DMS 273 (cell line): ENCODE data around the gene FAM162A.

Experiments used
- DNase-seq: peaks from one replicate; lab custom pipeline; 2025; ENCODE audit not compliant: unreplicated experiment; lab: John Stamatoyannopoulos, UW

Gene FAM162A

DNA sequence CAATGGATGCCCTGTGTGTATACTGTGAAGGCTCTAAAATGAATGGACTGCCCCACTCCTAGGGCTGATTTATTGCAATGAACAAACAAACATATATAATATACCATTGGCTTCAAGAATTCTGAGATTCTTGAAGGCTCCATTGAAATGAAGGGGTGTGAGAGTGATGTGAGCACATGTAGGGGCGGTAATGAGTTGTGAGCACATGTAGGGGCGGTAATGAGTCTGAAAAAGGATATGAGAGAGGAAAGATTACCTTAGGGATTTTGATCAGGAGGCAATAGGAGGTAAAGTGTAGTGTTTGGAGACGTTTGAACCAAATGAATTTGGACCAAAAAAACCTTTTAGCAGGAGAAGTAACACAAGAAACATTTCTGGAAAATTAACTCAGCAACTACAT is 3.7 kb downstream of the FAM162A start:
- DNase-seq: no peak

DNA sequence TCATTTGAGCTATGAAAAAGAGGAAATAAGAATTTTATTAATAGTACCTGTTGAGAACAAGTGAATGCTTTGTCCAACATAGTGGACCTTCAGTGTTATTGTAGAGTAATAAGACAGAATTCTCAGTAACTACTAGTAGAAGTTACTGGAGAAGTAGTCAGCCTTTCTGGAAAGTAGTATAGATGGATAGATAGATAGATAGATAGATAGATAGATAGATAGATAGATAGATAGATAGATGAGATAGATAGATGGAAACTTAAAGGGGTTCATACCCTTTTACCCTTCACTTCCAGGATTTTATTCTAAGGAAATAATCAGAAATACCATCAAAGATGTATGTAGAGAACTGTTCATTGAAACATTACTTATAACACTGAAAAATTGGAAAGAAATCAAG is 5.2 kb downstream of the FAM162A start:
- no peak for DNase-seq

DNA sequence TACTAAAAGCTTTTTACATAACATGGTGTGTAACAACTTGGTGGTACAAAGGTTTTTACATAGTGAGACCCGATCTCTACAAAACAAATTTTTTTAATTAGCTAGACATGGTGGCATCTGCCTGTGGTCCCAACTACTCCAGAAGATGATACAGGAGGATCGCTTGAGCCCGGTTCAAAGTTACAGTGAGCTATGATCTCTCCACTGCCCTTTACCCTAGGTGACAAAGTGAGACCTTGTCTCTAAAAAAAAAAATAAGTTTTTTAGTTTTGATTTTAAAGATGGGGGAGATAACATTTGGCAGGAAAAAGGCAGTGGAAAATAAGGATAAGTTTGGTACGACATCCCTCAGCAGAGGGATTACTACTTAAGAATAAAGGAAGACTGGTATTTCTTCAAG is 5.9 kb downstream of the FAM162A start:
- no peak for DNase-seq

- no peak for DNase-seq
These were observed 6.7 kb downstream of the FAM162A start for GRCh38 chr3:122390665-122391064.

DNA sequence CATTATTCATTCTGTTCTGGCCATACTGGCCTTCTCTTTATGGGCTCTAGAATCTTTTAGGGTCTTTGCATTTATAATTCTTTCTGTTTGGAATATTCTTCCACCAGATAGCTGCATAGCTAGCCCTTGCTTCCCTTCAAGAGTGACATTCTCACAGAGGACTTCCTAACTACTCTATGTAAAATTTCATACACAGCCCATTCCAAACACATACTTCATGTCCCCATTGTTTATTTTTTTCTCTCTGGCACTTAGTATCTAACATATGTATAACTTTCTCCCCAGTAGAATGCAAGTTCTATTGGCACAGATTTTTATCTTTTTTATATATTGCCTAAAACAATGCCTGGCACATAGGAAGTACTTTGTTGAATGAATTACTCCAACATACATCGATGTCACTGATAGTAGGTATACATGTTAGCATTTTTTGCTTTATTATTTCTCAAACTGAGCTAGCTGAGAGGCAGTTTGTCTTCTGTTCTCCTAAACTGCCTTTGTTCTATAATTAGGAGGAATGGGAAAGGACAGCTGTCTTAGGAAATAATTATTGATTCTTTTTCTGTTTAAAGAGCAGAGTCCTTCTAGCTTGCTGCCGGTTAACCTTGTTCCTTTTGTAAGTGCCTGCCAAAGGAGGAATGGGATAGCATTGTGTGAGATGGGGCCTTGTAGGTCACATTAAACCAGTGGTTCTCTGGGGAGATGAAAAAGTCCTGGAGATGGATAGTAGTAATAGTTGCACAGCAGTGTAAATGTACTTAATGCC is 7.9 kb downstream of the FAM162A start:
- no peak for DNase-seq

DNA sequence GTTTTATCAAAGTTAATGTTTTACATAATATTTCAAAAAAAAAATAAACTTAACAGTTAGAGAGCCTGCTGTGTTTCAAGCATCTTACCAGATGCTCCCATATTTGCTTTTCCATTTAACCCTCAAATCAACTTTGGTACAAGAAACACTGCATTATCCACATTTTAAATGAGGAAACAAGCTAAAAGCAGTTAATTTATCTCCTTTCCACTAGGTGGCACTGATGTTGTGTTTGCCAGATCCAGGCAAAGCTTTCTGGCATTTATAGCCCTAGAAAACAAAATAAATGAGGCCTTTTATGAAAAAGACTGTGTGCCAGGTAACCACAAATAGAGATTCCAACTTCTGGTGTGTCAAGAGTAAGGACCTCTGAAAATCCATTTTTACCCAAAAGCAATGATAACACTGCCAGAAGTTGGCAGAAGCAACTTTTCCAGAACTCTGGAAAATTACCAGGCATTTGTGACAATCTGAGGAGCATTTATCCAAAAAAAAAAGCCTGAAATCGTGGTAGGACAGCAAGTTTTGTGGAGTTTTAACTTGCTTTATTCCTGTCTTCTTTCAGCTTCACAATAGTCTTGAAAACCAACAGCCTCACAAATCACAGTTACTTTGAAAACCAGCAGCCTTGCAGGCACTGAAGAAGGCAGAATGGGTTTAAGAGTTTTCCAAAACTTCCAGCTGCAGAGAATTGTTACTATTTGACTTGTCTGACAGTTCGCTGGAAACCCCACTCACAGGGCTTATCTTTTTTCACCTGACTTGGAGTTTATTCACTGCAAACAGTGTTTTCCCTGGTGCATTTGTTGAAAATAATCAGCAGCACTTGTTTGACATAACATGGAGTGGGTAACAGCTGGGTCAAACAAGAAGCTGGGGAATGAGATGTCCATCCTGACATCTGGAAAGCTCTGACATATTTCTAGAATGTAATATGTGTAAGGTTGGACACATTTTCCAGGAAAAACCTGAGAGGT is 9.2 kb downstream of the FAM162A start:
- DNase-seq: peak; percentile 66

GRCh38 chr3:122394173-122394572 is 10.2 kb downstream of the FAM162A start:
- no peak for DNase-seq

GRCh38 chr3:122395582-122395981 is 11.6 kb downstream of the FAM162A start:
- DNase-seq: no peak

GRCh38 chr3:122396511-122396910 is 12.5 kb downstream of the FAM162A start:
- no peak for DNase-seq

GRCh38 chr3:122397201-122397600 is 13.2 kb downstream of the FAM162A start:
- DNase-seq: no peak

- no peak for DNase-seq
These were observed 14.9 kb downstream of the FAM162A start for GRCh38 chr3:122398920-122399319.

GRCh38 chr3:122403489-122403888 is 19.5 kb downstream of the FAM162A start:
- DNase-seq: no peak

- no peak for DNase-seq
These were observed 21.0 kb downstream of the FAM162A start for GRCh38 chr3:122405015-122405414.

DNA sequence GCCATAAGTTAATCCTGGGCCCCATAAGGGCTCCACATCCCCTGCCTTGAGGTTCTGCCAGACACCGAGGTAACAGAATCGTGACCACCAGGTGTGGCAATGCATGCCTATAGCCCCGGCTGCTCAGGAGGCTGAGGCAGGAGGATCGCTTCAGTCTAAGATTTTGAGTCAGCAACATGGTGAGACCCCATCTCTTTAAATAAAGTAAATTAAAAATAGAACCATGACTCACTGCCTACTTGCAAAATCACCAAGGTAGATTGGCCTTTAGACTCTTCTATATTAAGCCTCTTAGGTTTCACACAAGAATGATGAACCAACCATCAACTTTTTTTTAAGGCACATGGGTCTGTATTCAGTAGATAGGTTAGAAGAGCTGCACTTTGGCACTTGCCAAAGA is 22.2 kb downstream of the FAM162A start:
- DNase-seq: no peak

GRCh38 chr3:122407946-122408345 is 24.0 kb downstream of the FAM162A start:
- no peak for DNase-seq

DNA sequence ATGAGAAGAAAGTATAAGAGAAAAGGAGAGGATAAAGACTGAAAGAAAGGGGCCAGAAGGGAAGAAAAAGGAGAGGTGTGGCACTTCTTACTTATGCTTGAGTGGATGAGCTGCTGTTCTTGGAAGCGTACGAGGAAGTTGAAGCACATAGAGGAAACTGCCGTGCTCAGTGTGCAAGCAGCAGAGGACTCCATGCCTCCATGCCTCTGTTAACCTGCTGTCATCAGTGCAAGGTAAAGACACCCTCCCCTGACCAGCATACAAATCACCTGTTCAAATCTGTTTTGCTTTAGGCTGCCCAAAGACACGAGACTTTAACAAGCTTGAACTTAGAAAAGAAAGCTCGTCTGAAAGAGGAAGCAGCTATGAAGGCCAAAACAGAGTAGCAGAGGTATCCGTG is 25.5 kb downstream of the FAM162A start:
- no peak for DNase-seq

DNA sequence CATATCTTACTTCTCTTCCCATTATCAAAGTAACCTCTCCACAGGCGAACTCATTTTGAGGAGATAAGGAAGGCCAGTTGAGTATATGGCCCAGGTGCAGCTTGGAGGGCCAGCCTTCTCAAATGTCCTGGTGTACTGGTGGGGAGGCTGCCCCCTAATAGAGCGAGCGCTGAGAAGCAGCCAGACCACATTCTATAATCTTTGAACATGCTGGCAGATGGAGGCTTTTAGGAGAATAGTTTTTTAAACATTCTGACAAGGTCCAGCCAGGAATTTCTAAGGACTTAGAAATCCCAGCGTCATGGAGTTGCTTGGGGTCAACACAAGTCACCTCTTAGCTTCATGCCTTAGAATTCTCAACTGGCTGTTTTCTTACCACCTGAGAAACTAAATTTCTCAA is 26.1 kb downstream of the FAM162A start:
- no peak for DNase-seq

DNA sequence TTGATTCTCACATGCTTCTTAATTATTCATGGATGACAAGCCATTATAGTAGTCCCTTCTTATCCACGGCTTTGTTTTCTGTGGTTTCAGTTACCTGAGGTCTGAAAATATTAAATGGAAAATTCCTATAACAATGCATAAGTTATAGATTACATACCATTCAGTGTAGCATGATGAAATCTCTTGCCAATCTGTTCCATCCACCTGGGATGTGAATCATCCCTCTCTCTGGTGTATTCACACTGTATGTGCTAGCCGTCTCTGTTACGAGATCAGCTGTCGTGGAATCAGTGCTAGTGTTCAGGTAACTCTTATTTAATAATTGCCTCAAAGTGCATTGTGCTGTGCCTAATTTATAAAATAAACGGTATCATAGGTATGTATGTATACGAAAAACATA is 26.7 kb downstream of the FAM162A start:
- no peak for DNase-seq

DNA sequence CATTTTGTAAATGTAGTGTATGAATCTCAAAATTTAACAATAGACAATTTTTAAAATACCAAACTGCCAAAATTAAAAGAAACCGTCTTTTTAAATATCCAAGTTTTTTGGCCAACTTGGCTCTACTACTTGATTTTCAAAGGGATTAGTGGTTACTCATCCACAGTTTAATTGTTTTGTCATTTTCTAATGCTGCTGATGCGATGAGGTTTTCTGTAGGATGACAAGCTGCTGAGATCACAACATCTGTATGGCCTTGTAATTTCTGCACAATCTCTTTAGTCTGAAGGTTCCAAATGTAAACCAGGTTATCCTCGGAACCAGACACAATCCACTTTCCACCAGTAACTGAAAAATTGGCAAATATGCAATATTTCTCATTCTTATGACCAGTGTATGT is 30.4 kb downstream of the FAM162A start:
- DNase-seq: no peak

DNA sequence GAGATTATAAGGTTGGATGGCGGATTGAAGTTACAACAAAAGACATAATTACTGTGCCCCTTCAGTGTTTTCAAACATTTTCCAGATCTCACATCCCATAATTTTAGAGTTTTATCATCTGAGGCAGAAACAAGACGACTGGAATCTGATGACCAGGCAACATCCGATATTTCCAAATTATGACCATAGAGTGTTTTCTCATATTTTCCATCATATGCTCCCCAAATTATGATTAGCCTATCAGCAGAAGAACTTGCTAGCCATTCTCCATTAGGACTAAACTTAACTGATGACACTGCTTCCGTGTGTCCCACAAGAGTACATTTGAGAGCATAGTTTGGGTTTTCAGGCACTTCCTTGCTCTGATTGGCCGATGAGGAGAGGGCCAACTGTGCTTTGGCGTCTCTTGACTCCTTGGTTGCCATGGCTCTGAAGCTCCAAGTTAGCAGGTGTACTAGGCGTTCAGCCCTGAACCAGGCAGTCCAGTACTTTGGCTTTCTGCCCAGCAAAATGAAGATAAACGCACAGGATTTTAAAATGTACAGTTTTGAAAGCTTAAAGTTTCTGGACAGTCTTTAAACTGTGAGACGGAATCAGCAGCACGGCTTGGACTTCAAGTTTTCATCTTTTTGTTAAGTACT is 31.2 kb downstream of the FAM162A start:
- no peak for DNase-seq

DNA sequence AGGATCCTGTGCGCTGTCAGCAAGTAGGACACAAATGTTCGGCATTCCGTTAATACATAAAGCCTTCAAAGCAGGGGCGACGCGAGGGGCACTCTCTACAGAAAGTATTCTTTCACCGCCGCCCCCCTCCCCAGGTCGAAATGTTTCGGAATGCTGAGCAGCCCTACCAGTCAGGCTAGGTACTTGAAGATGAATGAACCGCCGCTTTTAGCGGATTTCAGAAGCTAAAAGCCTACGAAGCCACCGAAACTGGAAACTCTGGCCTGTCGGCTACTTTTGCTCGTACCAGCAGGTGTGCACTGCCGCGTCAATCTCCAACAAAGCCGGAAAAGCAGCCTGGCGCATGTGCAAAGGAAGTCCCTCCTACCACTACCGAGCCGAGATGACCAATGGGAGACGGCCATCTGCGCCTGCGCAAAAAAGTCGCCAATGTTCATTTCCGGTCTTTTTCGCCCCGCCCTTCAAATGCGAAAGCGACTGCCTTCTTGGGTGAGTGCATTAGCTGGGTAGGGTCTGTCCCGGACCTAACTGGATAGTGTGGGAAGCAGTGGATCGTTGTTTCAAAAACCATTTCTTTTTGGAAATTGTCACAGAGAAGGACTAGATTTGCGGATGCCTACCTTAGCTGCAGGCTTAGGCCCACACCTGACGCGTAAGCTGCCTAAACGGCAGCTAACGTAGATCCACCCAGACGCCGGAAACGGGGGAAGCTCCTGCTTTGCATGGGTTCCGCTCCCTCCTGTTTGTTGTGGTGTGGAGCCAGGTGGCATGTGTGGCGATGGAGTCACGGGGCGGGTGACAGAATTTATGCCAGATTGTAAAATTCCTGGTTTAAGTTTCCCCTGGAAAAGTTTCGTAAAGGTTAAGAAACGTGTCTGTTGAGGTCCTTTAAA is 32.0 kb downstream of the FAM162A start, which contains the start of gene WDR5B:
TSS of gene WDR5B (minus strand) at position 301 of the 893 bp plus-strand sequence. CDS start 534 bp downstream, outside the sequence.
- DNase-seq: no peak
